HepG2 (cell line): Measurements from ENCODE around the gene CLCN4. TPM values are rescaled to one million over a fixed set of nuclear protein-coding genes. Genes with fewer than 3 reads are reported as not detected.

Source experiments
- ATAC-seq: fragments of 200-7000 bp; cut with Tn5 transposase; 3 replicates; pipeline ENCODE4 v1.9.1; 2020; ENCODE audit warnings: mild to moderate bottlenecking, moderate library complexity
- BruUV-seq: library from RNA; stranded (reverse); fragments of 400-500 nt; replicated peaks from 2 replicates; lab custom pipeline; 2021; lab: Mats Ljungman, UMichigan
- CTCF ChIA-PET: fragments of 300-600 bp; formaldehyde crosslinking; extraction: SDS; loops from one replicate; lab custom pipeline; 2021; ENCODE audit warnings: low total read pairs, inconsistent platforms, low intra/inter-chr PET ratio; lab: Yijun Ruan, JAX
- POLR2A ChIA-PET: fragments of 350-600 bp; sonication (Branson Sonifier 250); formaldehyde crosslinking; loops from one replicate; lab custom pipeline; 2020; ENCODE audit warnings: antibody characterized with exemption, inconsistent platforms; lab: Yijun Ruan, JAX
- DNase-seq: peaks from one replicate; pipeline ENCODE4 v3.0.0-alpha.2; 2015; ENCODE audit warnings: low spot score
- FAIRE-seq: peaks from 3 replicates; lab custom pipeline; 2011; peaks lifted over from hg19 to GRCh38; lab: Jason Lieb, UNC
- H2AFZ ChIP-seq: one replicate; pipeline ENCODE4 v1.6.1; 2011; ENCODE audit warnings: low read length, inconsistent platforms
- H3K27ac ChIP-seq: fragments of 300-600 bp; 3 replicates; pipeline ENCODE4 v1.8.0; 2011; ENCODE audit warnings: mixed run types, mild to moderate bottlenecking, mixed read lengths, low read length, inconsistent platforms; ENCODE audit not compliant: insufficient read depth; ENCODE audit errors: extremely low read length
- H3K27me3 ChIP-seq, 2 experiments: fragments of 200-600 bp in 1 of 2; 2 replicates in 1 of 2; 3 replicates in 1 of 2; pipeline versions ENCODE4 v1.6.0 to v1.8.0; 2011; ENCODE audit warnings: low read length in 2 of 2, mild to moderate bottlenecking in 2 of 2, moderate library complexity in 2 of 2, inconsistent platforms in 1 of 2; ENCODE audit not compliant: insufficient read depth in 2 of 2, control insufficient read depth in 1 of 2
- H3K36me3 ChIP-seq, 2 experiments: fragments of 200-600 bp in 1 of 2; replicated peaks in 1 of 2; 2 replicates in 1 of 2; 3 replicates in 1 of 2; pipeline versions ENCODE4 v1.5.1 to v1.8.0; 2011; ENCODE audit warnings: low read length in 2 of 2, inconsistent platforms in 1 of 2; ENCODE audit not compliant: insufficient read depth in 2 of 2, control insufficient read depth in 1 of 2
- H3K4me1 ChIP-seq: 2 replicates; pipeline ENCODE4 v1.5.1; 2012; ENCODE audit warnings: low read length, inconsistent platforms; ENCODE audit not compliant: insufficient read depth
- H3K4me2 ChIP-seq: 2 replicates; pipeline ENCODE4 v1.6.0; 2011; ENCODE audit warnings: low read depth, low read length, inconsistent platforms
- H3K4me3 ChIP-seq, 3 experiments: fragments of 200-600 bp in 1 of 3; sonication (generic), shearing (Covaris generic) in 1 of 3; replicated peaks in 1 of 3; 2 replicates each; pipeline ENCODE4 v1.5.1; 2011 to 2016; ENCODE audit warnings: low read length in 3 of 3, inconsistent platforms in 2 of 3, low read depth in 2 of 3, mild to moderate bottlenecking in 2 of 3, control low read depth in 1 of 3, mixed read lengths in 1 of 3; ENCODE audit not compliant: insufficient read depth in 1 of 3
- H3K79me2 ChIP-seq: one replicate; pipeline ENCODE4 v1.6.1; 2011; ENCODE audit warnings: low read length, inconsistent platforms; ENCODE audit not compliant: insufficient read depth
- H3K9ac ChIP-seq: 2 replicates; pipeline ENCODE4 v1.6.0; 2011; ENCODE audit warnings: mild to moderate bottlenecking, low read depth, low read length, inconsistent platforms; ENCODE audit not compliant: insufficient read depth
- H3K9me3 ChIP-seq: 2 replicates; pipeline ENCODE4 v1.5.1; 2012; ENCODE audit warnings: mild to moderate bottlenecking, low read length
- H4K20me1 ChIP-seq: 2 replicates; pipeline ENCODE4 v1.6.0; 2011; ENCODE audit warnings: inconsistent platforms, mild to moderate bottlenecking, low read length, moderate library complexity; ENCODE audit not compliant: insufficient read depth
- GTF3A ChIP-seq: sonication (generic); formaldehyde crosslinking; conservative IDR thresholded peaks from 2 replicates; pipeline ENCODE4 v1.4.0; 2020; ENCODE audit warnings: mild to moderate bottlenecking, missing genetic modification reagents
- KDM5B ChIP-seq: sonication (generic); formaldehyde crosslinking; IDR thresholded peaks from 2 replicates; pipeline ENCODE4 v1.4.0; 2020; ENCODE audit warnings: missing genetic modification reagents, mild to moderate bottlenecking, borderline replicate concordance
- ZNF547 ChIP-seq: sonication (generic); formaldehyde crosslinking; IDR thresholded peaks from 2 replicates; pipeline ENCODE4 v1.5.1; 2020; ENCODE audit warnings: mild to moderate bottlenecking, missing genetic modification reagents
- ZNF768 ChIP-seq: sonication (generic); formaldehyde crosslinking; IDR thresholded peaks from 2 replicates; pipeline ENCODE4 v1.4.0; 2020; ENCODE audit warnings: missing genetic modification reagents
- ZSCAN12 ChIP-seq: sonication (generic); formaldehyde crosslinking; IDR thresholded peaks from 2 replicates; pipeline ENCODE4 v1.9.0; 2021; ENCODE audit warnings: mild to moderate bottlenecking, missing genetic modification reagents
- WGBS: methylation state at CpG from one replicate; pipeline ENCODE4 v1.1.6; 2017; ENCODE audit warnings: low lambda C conversion rate; 5-methylcytosine and 5-hydroxymethylcytosine counted together
- in situ Hi-C: cut with HindIII; loops from 2 replicates; pipeline ENCODE4 v1.10.0; 2017; ENCODE audit warnings: low pct_unique_long_range_greater_than_20kb; ENCODE audit not compliant: extremely low pct_ligation_motif_present
- intact Hi-C: fragments of 100-400 bp; cut with micrococcal nuclease; formaldehyde crosslinking; loops from one replicate; pipeline ENCODE4 v1.10.0; 2022; ENCODE audit not compliant: unreplicated experiment
- polyA plus RNA-seq, 8 experiments: library from polyadenylated mRNA; depleted of rRNA in 3 of 8; stranded (reverse) in 7 of 8; unstranded in 1 of 8; fragments of >200 nt; fragmentation: Illumina TruSeq in 4 of 8; extraction: Trizol in 4 of 8; gene quantifications; 2 replicates each; pipeline versions ENCODE4 v1.2.1 to v1.2.3, GENCODE V29; 2011 to 2016; ENCODE audit warnings: low read depth in 4 of 8, missing spikeins in 1 of 8, mixed read lengths in 1 of 8; ENCODE audit not compliant: insufficient read depth in 1 of 8
- total RNA-seq, 5 experiments: library from RNA; depleted of rRNA; stranded (reverse); fragments of >200 nt; fragmentation: Illumina TruSeq; extraction: Trizol; gene quantifications; 2 replicates each; pipeline ENCODE4 v1.2.3, GENCODE V29; 2016; ENCODE audit warnings: low read depth in 1 of 5
- TF ChIP-seq, protein P1 (sequence below): sonication (generic); formaldehyde crosslinking; IDR thresholded peaks from 2 replicates; pipeline ENCODE4 v1.8.0; 2022; ENCODE audit warnings: mild to moderate bottlenecking, missing genetic modification reagents; ENCODE audit not compliant: insufficient replicate concordance

Gene CLCN4
- total and polyA plus RNA-seq, 2 of the 13 experiments (the other 11 are each of a cell fraction or from before 2014, with no cell fraction given) = 1.8 to 2.5 TPM

DNA sequence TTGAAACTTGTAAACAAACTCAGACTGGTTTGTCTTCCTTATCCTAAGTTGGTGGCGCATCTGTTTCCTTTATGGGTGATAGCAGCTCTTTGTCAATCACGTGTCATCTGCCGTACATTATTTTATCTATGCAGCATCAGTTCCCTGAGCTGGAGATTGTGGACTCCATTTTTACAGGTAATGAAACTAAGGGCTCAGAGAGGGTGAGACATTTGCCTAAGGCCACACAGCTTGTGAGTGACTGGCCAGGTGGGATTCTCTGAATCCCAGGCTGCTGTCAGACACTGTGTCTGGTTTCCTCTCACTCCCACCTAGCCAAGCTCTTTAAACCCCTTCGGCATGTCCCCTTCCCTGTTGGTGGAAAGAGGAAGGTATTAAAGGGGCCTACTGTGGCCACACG lies 41.7 kb upstream of the CLCN4 start:
- DNase-seq (no peak), ATAC-seq (no peak), FAIRE-seq (no peak)
- CTCF ChIA-PET = interaction anchor here (9.2 kb wide), 1 partner anchor 119 kb away, joined by 696 read pairs; no protein-coding TSS in a partner anchor
- TF ChIP-seq, protein P1, sequence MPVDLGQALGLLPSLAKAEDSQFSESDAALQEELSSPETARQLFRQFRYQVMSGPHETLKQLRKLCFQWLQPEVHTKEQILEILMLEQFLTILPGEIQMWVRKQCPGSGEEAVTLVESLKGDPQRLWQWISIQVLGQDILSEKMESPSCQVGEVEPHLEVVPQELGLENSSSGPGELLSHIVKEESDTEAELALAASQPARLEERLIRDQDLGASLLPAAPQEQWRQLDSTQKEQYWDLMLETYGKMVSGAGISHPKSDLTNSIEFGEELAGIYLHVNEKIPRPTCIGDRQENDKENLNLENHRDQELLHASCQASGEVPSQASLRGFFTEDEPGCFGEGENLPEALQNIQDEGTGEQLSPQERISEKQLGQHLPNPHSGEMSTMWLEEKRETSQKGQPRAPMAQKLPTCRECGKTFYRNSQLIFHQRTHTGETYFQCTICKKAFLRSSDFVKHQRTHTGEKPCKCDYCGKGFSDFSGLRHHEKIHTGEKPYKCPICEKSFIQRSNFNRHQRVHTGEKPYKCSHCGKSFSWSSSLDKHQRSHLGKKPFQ (CRISPR knock-in tag) = no peak
- TF ChIP-seq ZSCAN12 (CRISPR knock-in tag) (no peak), ZNF768 (peak; percentile 79), GTF3A (CRISPR knock-in tag) (no peak)
- Histone ChIP-seq H4K20me1 (no peaks in the 10 kb centered on the region), H3K4me1 (0 out of 2 replicates have a peak, but pooled peaks cover 14% of the 10 kb centered on the region), H3K9me3 (no peaks in the 10 kb centered on the region), H3K4me3 (no peak overlapping the region), H3K9ac (no peak overlapping the region), H2AFZ (no peak overlapping the region), H3K79me2 (no peaks in the 10 kb centered on the region), H3K27ac (no peak overlapping the region), H3K36me3 (no peaks in the 10 kb centered on the region; a peak in 1 of 5 replicates), H3K4me2 (no peak overlapping the region), H3K27me3 (no peaks in the 10 kb centered on the region)
- WGBS = 96% methylated on average over 3 of the region's 5 CpGs
- POLR2A ChIA-PET = no interaction called here
- in situ Hi-C loops (no loop called here), intact Hi-C loops (loop anchor here (5.0 kb wide), 1 partner anchor 98 kb away; no protein-coding TSS in a partner anchor)
- BruUV-seq = no TSS peak

DNA sequence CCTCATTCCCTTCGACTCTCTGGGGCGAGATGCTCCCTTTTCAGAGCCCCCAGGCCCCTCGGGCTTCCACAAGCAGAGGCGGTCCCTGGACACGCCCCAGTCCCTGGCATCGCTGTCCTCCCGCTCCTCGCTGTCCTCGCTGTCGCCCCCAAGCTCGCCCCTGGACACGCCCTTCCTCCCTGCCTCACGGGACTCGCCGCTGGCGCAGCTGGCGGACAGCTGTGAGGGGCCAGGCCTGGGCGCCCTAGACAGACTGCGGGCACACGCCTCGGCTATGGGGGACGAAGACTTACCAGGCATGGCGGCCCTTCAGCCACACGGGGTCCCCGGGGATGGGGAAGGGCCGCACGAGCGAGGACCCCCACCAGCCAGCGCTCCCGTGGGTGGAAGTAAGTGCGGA lies 39.5 kb upstream of the CLCN4 start:
- no peak overlapping the region for H2AFZ ChIP-seq
- CTCF ChIA-PET = interaction anchor here (2.9 to 9.2 kb wide), 3 partner anchors 122 to 242 kb away, joined by 76 to 696 read pairs (median 195); no protein-coding TSS in a partner anchor
- H3K79me2 ChIP-seq = no peaks in the 10 kb centered on the region
- TF ChIP-seq ZNF547 = no peak
- TF ChIP-seq KDM5B (CRISPR knock-in tag) = no peak
- WGBS = 96% methylated on average over 18 of the region's 31 CpGs
- DNase-seq (no peak), ATAC-seq (no peak), FAIRE-seq (no peak)
- no TSS peak for BruUV-seq
- in situ Hi-C loops (no loop called here), intact Hi-C loops (loop anchor here (5.0 kb wide), 1 partner anchor 100 kb away; no protein-coding TSS in a partner anchor)
- H3K9me3 ChIP-seq = no peaks in the 10 kb centered on the region
- no peaks in the 10 kb centered on the region for H3K27me3 ChIP-seq
- H4K20me1 ChIP-seq = no peaks in the 10 kb centered on the region
- H3K4me3 ChIP-seq = no peak overlapping the region
- H3K4me2 ChIP-seq = no peak overlapping the region
- no peak overlapping the region for H3K27ac ChIP-seq
- H3K9ac ChIP-seq = no peak overlapping the region
- H3K4me1 ChIP-seq = no peaks in the 10 kb centered on the region
- POLR2A ChIA-PET = no interaction called here
- H3K36me3 ChIP-seq = no peaks in the 10 kb centered on the region; a peak in 1 of 5 replicates
